Measurements from ENCODE around the gene USF2.
A peak's percentile ranks its signal among the peaks of the same experiment; 100 is the strongest.

Gene USF2

GRCh38 chr19:35296644-35297514 is 28.1 kb downstream of the USF2 start (continued):
- TF ChIP-seq ZNF513 (tag by site-specific recombination; IDR thresholded peaks at IDR 0.05) (no peak), SP3 (tag by site-specific recombination; IDR thresholded peaks at IDR 0.05) (no peak), ZNF549 (tag by site-specific recombination; IDR thresholded peaks at IDR 0.05) (no peak), PRDM4 (tag by site-specific recombination; IDR thresholded peaks at IDR 0.05) (no peak), ZNF366 (tag by site-specific recombination; conservative IDR thresholded peaks at IDR 0.05) (no peak), ZNF423 (tag by site-specific recombination; IDR thresholded peaks at IDR 0.05) (no peak), ZNF398 (tag by site-specific recombination; IDR thresholded peaks at IDR 0.05) (peak; percentile 34), ZNF529 (tag by site-specific recombination; IDR thresholded peaks at IDR 0.05; ENCODE audit: insufficient replicate concordance) (no peak), ZFP37 (tag by site-specific recombination; IDR thresholded peaks at IDR 0.05) (no peak), KLF1 (tag by site-specific recombination; IDR thresholded peaks at IDR 0.05) (no peak), SP7 (tag by site-specific recombination; IDR thresholded peaks at IDR 0.05) (no peak), ZNF10 (tag by site-specific recombination; IDR thresholded peaks at IDR 0.05) (no peak), ZBTB26 (tag by site-specific recombination; optimal IDR thresholded peaks at IDR 0.05) (peak; percentile 14), SP2 (tag by site-specific recombination; IDR thresholded peaks at IDR 0.05) (no peak), PRDM10 (tag by site-specific recombination; IDR thresholded peaks at IDR 0.05) (0 out of 2 replicates have a peak, but pooled peaks have one; percentile 3), ZNF280C (tag by site-specific recombination; IDR thresholded peaks at IDR 0.05) (0 out of 2 replicates have a peak, but pooled peaks have one; percentile 10), ZEB2 (tag by site-specific recombination; IDR thresholded peaks at IDR 0.05) (no peak), ZNF610 (tag by site-specific recombination; IDR thresholded peaks at IDR 0.05; ENCODE audit: borderline replicate concordance) (no peak), HOXA7 (CRISPR knock-in tag; IDR thresholded peaks at IDR 0.05; ENCODE audit: borderline replicate concordance) (no peak), ZNF169 (tag by site-specific recombination; IDR thresholded peaks at IDR 0.05) (peak; percentile 8), GLI2 (tag by site-specific recombination; IDR thresholded peaks at IDR 0.05; ENCODE audit: borderline replicate concordance, low read depth) (no peak), ZNF184 (tag by site-specific recombination; IDR thresholded peaks at IDR 0.05) (no peak)

Data from HEK293 (cell line).